HTR-8/SVneo (cell line): ENCODE measurements around the gene SMG9.
"Not testable (repeated sequence)": the region's sequence is repeated elsewhere in the genome, so short reads cannot be mapped to it uniquely, and the experiment has no call there.

Experiments used
- DNase-seq: peaks from one replicate; pipeline ENCODE4 v3.0.0; 2011; ENCODE audit warnings: low spot score, mixed read lengths; ENCODE audit not compliant: insufficient read length
- FAIRE-seq: peaks from 2 replicates; lab custom pipeline; 2011; peaks lifted over from hg19 to GRCh38; lab: Jason Lieb, UNC

SMG9 gene

DNA sequence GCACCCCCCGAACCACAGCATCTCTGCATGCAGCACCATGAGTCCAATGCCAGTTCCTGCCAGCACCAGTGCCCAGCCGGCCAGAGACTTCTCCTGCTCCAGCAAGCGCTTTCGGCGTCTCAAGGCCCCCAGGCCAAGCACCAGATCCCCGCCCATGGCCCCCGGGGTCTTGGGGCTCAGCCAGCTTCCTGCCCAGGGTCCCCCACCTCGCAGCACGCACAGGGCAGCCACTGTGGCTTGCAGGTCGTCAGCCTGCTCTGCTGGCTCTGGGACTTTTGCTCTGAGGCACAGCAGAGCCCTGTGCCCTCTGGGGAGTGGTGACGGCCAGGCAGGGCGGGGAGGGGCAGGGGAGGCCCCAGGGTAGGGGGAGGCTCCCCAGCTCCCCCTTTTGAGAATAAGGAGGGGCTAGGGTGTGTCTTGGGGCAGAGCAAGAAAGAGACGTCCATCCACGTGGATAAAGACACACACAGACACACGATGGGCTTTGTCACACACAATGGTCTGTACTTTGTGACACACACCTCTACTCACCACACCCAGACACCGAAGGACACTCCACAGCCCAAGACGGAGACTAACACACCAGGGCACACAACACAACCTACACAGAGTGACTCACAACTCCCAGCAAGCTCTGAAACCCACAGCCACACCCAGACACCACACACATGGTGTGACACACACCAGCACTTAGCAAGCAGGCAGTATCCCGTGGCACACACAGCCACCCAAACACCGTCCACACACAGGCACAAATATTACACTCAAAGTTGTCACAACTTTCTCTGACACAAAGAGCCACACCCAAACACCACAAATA is 26.2 kb upstream of the SMG9 start, which contains the start of gene KCNN4:
Gene KCNN4, minus strand, starts transcription at position 268 of the 820 bp plus-strand sequence. Its CDS starts 112 bp downstream, at position 156.
- DNase-seq = no peak
- peak; percentile 65 for FAIRE-seq

DNA sequence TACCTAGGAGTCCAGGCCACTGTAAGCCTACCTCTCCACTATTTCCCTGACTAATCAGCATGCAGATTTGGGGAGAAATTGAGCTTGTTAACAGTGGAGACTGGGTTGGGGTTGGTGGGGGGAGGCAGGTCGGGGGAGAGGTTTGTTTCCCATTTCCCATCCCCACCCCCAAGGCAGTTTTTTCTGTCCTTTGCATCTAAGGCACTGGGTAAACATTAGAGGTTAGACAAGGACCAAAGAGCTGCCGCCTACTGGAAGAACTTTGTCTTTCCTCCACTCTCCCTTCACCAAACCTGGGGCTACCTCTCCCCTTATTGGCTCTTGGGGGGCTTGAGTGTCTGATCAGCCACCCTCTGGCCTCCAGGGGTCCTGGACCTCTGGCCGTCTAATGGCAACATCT is 25.1 kb upstream of the SMG9 start:
- DNase-seq (no peak), FAIRE-seq (no peak)

DNA sequence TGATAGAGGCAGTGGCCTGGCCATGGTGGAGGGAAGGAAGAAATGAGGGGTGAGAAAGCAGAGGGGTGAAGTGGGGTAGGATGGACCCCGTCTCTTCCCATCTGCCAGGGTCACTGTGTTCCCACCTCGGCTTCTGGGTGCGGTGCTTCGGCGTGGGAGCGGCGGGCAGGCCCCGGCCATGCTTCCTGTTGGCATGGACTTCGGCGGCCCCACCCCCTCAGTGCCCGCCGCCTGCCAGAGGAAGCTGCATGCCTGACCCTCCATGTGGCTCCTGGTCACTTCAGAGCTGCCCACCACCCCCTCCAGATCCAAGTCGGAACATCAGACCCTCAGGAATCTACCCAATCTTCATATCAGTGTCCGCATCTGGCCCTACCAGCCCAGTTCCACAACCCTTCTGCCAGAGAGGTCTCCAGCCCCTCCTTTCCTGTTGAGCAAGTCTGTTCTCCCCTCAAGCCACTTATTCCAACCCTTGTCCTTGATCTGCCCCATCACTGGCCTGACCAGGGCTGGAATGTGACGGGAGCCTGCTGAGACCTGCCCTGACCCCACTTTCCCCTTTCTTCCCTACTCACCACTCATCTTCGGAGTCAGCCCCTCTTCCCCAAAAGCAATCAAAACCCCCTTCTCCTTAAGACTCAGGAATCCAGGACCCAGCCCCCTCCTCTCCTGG is 24.5 kb upstream of the SMG9 start:
- no peak for DNase-seq
- no peak for FAIRE-seq

DNA sequence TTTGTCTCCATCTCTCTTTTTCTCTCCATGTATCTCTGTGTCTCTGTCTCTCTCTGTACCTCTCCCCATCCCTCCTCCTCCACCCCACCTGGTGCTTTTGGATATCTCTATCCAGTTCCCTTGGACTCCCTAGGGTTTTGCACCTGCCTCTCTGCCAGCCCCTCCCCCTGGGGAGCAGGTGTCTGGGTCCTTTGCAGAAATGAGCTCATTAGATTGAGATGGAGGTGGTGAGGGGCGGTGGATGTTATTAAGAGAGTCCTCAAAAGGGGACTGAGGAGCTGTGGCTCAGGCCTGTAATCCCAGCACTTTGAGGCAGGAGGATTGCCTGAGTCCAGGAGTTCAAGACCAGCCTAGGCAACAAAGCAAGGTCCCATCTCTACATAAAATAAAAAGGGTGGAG is 23.9 kb upstream of the SMG9 start:
- FAIRE-seq (no peak), DNase-seq (no peak)

DNA sequence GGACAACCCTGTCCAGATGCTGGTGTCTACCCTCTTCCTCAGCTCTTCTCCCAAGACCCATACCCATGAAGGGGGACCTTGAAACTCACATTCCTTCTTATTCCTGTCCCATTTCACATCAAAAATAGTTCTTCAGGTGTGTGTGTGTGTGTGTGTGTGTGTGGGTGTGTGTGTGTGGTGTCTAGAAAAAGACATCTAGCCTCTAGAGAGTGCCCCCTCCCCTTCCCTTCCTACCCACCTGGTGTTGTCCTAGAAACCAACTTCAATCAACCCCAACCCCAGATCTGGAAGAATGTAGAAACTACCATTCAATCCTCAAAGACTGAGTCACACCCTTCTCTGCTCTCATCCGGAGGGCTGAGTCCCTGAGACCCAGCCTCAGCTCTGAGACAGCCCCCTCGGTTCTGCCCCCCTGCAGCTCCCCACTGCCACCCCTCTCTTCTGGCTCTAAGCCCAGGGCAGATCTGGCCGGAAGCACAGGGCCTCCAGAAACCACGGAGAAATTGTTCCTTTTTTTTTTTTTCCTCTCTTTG is 22.5 kb upstream of the SMG9 start:
- DNase-seq (peak; percentile 76), FAIRE-seq (no peak)

DNA sequence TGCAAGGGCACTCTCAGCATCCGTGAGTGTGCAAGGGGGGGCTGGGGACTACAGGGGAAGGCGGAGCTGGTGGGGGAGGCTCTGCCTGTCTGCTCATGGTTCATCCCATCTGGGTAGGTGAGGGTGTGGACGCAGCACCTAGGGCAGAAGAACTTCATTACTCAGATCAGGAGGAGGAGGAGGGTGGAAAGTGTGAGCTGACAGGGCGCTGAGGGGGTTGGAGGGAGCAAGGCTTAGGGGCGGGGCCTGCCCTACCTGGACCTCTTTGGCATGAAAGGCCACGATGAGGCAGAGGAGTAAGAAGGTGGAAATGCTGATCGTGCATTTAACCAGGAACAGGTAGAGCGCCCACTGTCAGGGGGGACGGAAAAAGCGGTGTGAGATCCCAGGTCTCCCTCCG is 21.5 kb upstream of the SMG9 start:
- DNase-seq (no peak), FAIRE-seq (no peak)

DNA sequence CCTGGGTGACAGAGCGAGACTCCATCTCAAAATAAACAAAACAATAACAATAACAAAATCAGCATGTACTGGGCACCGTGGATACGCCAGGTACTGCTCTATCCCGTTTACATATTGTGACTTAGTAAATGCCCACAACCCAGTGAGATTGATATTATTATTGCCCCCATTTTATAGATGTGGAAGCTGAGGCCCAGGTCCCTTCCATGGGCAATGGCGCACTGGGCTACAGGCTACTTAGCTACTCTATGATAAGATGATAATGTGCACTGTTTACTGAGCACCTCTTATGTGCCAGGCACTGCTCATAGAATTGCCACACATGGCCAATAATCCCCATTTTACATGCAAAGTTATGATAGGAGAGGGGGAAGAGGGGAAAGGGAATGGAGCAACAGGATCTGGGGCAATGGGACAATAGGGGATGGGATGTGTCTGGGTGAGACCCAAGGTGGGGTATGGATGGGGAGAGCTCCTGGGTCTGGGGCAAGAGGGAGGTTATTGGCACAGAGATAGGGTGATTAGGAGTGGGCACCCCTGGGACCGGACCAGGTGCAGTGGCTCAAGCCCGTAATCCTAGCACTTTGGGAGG is 20.6 kb upstream of the SMG9 start:
- FAIRE-seq (no peak), DNase-seq (no peak)

DNA sequence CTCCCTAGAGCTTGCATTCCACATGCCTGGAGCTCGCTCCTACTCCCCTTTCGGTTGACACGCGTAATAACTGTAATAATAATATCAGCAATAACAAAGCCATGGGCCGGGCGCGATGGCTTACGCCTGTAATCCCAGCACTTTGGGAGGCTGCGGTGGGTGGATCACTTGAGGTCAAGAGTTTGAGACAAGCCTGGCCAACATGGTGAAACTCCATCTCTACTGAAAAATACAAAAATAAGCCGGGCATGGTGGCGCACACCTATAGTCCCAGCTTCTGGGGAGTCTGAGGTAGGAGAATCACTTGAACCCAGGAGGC is 20.1 kb upstream of the SMG9 start:
- FAIRE-seq = not testable (repeated sequence)

DNA sequence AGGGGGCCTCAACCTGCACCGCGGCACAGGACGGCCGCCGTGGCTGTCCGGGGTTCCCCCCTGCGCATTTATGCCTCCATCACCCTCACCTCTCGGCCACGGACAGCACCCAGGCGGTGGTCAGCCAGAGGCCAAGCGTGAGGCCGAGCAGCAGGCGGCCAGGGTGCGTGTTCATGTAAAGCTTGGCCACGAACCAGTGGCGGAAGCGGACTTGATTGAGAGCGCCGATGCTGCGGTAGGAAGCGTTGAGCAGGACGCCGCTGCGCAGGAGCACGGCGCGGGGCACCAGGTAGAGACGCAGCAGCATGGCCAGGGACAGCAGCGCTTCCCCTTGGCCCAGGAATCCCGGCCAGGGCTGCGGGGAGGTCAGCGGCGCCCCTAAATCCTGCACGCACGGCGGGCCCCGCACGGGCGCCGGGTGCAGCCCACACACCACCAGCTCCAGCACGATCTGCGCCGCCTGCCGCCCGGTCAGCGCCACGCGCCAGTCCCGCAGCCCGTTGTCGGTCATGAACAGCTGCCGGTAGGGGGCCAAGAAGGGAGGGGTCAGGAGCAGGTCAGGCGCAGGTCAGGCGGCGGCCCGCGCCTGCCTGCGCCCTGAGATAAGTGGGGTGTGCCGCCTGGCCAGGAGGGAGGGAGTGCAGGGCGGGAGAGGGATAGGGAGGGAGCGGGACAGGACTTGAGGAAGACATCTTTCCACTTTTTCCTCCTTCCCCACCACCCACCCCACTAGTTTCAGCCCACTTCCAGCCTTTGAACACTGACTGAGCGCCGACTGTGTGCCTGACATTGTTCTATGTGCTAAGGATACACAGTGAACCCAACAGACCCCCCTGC is 19.6 kb upstream of the SMG9 start:
- FAIRE-seq (no peak), DNase-seq (no peak)

More for the DNA sequence above, 20.1 kb upstream of the SMG9 start:
- DNase-seq = not testable (repeated sequence)

DNA sequence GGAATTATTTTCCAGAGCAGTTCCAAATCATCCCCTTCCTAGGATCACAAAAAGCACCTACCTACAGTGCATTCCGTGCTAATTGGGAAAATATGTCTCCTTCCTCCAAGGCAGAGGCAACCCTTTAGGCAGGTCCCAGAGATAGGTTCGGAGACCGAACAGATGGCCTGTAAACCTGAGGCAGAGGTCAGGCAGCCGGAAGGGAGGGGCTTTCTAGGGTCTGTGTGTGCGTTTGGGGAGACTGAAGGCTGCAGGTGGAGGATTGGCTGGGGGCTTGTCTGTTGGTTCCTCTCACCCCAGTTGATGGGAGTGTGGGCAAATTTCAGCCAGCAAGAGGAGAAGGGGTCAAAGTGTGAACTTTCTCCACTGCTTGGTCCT is 19.0 kb upstream of the SMG9 start:
- no peak for FAIRE-seq
- DNase-seq = no peak

DNA sequence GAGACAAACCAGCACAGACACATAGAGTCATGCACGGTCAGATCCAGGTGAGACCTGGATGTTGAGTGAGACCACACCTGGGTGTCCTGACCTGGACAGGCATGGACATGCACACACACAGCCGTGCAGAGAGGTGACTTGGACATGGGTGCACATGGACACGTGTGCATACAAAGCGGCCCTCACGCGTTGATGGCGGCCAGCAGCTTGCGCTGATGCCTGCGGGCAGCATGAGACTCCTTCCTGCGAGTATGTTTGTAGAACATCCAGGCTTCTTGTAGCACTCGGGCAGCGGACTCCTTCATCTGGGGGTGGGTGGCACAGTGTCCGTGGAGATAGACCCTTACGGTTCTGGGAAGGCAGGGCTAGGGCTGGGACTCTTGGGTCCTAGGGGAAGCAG is 14.5 kb upstream of the SMG9 start:
- DNase-seq (no peak), FAIRE-seq (no peak)

DNA sequence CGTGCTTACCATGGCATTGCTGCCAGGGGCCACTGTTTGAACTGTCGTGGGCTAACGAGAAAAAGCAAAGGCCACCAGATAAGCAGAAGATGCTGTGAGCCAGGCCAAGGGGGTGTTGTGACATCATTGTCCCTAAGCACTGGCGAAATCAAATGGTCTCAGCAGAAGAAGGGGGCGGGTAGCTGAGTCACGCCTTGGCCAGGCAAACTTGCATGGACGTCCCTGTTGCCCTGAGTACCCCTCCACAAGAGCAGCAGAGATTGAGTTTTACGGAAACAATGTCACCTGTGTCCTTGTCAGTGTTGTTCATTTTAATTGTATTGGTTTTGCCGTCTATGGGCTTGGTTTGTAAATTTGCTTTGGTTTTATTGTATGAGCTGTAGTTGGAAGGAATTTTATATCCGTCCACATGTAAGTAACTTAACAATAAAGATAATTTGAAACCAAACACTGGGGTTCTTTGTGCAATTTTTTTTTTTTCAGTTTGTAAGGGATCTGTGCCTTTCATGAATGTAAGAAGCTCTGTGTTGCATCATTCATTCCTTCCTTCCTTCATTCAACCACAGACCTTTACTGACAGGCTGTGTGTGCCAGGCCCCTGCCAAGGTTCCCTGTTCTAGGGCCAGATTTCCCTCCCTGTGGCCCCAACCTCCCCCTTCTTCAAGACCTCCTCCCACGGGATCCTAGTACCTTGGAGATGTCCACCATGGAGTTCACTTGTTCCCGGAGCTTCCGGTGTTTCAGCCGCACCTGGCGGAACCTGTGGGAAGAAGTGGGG is 13.7 kb upstream of the SMG9 start:
- no peak for FAIRE-seq
- DNase-seq = no peak

DNA sequence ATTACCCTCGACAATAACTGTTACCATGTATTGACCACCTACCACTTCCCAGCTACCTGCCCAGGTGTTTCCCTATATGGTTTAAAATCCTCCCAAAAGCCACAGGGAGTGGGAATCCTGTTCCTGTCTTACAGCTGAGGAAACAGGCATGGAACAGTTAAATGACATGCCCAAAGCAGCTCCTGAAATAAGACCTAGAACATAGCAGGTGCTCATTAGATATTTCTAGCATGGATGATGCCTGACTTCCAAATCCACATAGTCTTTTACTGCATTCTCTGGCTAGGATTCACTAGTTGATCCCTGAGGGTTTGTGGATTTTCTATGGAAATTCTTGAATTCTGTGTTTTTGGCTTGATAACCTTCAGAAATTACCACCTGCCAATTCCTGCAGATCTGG is 13.1 kb upstream of the SMG9 start:
- DNase-seq (no peak), FAIRE-seq (no peak)

DNA sequence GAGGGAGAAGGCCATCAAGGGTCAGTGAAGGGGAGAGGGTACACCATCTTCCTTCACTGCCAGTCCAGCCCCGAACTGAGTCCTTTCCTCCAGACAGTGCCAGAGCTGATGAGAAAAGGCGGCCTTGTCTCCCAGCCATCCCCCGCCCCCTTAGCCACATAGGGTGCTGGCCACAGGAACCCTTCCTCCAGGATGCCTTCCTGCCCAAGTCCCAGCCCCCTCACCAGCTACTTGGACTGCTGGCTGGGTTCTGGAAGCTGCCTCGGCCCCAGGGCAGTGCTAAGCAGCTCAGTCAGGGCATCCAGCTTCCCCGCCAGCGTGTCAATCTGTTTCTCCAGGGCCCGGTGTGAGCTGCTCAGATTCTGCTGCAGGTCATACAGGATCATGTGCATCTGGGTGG is 12.6 kb upstream of the SMG9 start:
- DNase-seq = no peak
- FAIRE-seq = no peak

DNA sequence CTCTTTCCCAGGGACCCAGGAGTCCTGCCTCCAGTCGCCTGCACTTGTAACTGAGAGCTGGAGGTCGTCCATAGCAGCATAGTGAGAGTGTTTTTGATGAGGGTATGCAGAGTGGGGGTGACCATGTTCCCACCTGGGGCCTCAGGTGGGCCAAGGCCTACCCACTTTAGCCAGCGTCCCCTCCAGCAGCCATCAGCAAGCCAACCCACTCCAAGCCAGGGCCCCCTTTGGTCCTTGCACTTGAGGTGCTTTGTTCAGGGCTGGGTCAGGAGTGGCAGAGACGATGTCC is 11.9 kb upstream of the SMG9 start:
- no peak for DNase-seq
- no peak for FAIRE-seq

DNA sequence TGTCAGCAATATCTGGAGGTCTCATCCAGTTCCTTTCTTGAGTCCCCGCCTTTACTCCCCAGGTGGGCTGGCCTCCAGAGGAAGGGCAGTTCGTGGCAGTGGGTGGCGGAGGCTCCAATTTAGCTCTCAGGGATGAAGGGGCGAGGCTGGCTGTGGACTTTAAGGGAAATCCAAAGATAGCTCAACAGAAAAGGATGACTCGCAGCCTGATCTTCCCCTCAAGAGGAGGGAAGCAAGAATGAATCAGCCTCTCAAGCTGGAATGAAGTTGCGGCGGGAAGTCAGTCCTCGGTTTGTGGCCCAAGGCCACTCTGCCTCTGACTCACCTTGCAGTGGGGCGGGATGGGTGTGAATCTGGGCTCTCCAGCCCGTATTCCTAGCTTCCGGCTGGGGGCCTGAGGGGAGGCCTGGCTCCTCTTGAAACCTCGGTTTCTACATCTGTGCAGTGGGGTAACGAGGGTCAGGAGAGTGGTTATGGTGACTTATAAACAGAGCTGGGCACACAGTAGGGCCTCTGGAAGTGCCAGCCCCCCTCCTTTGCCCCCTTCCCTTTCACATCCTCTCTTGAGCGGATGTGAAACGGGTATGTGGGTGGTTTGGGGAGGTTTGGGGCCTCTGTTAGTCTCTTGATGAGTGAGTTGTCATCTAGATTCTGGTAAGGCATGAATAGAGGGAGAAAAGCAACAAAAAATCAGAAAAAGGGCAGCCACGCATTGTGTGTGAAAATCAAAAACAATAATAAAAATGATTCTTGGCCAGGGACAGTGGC is 10.5 kb upstream of the SMG9 start:
- DNase-seq = peak; percentile 89
- FAIRE-seq = peak; percentile 88

DNA sequence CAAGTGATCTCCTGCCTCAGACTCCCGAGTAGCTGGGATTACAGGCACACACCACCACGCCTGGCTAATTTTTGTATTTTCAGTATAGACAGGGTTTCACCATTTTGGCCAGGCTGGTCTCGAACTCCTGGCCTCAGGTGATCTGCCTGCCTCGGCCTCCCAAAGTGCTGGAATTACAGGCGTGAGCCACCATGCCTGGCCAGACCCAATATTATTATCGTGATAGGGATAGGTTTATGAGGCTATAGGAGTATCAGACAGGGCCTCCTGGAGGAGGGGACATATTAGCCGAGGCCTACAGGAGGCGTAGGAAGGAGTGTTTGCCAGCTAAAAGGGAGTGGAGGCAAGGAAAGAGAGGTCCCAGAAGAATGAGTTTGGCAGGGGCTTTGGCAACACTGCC is 9.9 kb upstream of the SMG9 start:
- not testable (repeated sequence) for FAIRE-seq

DNA sequence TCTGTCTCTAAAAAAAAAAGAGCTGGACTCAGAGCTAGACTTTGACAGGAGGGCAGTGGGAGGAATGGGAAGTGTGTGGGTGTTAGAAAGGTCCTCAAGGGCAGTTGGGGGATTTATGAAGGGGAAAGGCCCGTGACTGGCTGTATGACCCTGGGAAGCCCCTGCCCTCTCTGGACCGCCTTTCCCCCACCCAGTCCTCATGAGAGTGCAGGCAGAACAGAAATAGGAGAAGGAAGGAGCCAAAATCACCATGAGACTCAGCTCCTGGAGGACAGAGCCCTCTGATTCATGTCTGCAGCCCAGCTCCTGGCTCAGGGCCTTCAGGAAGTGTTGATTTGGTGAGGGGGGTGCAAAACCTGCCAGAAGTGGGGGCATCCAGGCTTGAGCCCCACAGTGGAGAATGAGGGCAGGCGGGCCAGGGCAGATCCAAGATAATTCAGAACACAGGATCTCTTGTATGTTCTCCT is 8.7 kb upstream of the SMG9 start:
- DNase-seq (no peak), FAIRE-seq (no peak)

More for the DNA sequence above, 9.9 kb upstream of the SMG9 start:
- not testable (repeated sequence) for DNase-seq

DNA sequence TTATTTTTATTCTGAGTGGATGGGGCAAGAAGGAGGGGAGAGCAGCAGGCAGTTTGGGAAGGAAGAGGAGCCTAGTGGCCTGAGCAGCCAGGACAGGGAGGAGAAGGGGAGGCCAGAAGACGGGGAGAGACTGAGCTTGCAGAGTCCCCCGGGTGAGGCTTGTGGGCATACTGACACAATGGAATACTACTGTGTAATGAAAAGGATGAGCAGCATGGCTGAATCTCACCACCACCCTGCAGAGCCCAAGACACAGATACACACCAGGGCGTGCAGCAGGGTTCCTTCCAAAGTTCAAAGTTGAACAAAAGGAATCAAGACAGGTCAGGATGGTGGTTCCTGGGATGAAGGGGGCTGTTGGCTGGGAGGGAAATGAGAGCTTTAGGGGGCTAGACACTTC is 8.1 kb upstream of the SMG9 start:
- DNase-seq (no peak), FAIRE-seq (no peak)
